ENCODE results near the gene AARS2.
"Not testable (repeated sequence)": the region's sequence is repeated elsewhere in the genome, so short reads cannot be mapped to it uniquely, and the experiment has no call there.

AARS2 gene

GRCh38 chr6:44332585-44332984 is 19.4 kb upstream of the AARS2 start:
- DNase-seq (ENCODE audit: low read depth in 2 of 2, low spot score in 1 of 2): no peak

GRCh38 chr6:44329858-44330257 is 16.7 kb upstream of the AARS2 start:
- no peak for DNase-seq (ENCODE audit: low read depth in 2 of 2, low spot score in 1 of 2)

GRCh38 chr6:44328203-44328602 is 15.1 kb upstream of the AARS2 start:
- not testable (repeated sequence) for DNase-seq (ENCODE audit: low read depth in 2 of 2, low spot score in 1 of 2)

GRCh38 chr6:44327760-44328159 is 14.6 kb upstream of the AARS2 start:
- no peak for DNase-seq (ENCODE audit: low read depth in 2 of 2, low spot score in 1 of 2)

- DNase-seq (ENCODE audit: low read depth in 2 of 2, low spot score in 1 of 2): no peak
These were observed 13.9 kb upstream of the AARS2 start for GRCh38 chr6:44327096-44327495.

GRCh38 chr6:44321210-44321609 is 8.1 kb upstream of the AARS2 start:
- DNase-seq (ENCODE audit: low read depth in 2 of 2, low spot score in 1 of 2): no peak

GRCh38 chr6:44317136-44317631 is 4.0 kb upstream of the AARS2 start:
- DNase-seq (ENCODE audit: low read depth in 2 of 2, low spot score in 1 of 2): not testable (repeated sequence)

- no peak for DNase-seq (ENCODE audit: low read depth in 2 of 2, low spot score in 1 of 2)
These were observed 3.3 kb upstream of the AARS2 start for GRCh38 chr6:44316481-44316880.

GRCh38 chr6:44315951-44316350 is 2.8 kb upstream of the AARS2 start:
- DNase-seq (ENCODE audit: low read depth in 2 of 2, low spot score in 1 of 2): no peak

GRCh38 chr6:44315516-44315915 is 2.4 kb upstream of the AARS2 start:
- no peak for DNase-seq (ENCODE audit: low read depth in 2 of 2, low spot score in 1 of 2)

- DNase-seq (ENCODE audit: low read depth in 2 of 2, low spot score in 1 of 2): not testable (repeated sequence)
These were observed 1.5 kb upstream of the AARS2 start for GRCh38 chr6:44314657-44315056.

- no peak for DNase-seq (ENCODE audit: low read depth in 2 of 2, low spot score in 1 of 2)
These were observed 1.4 kb downstream of the AARS2 start for GRCh38 chr6:44311767-44312166.

GRCh38 chr6:44311304-44311703 is 1.8 kb downstream of the AARS2 start:
- no peak for DNase-seq (ENCODE audit: low read depth in 2 of 2, low spot score in 1 of 2)

- DNase-seq (ENCODE audit: low read depth in 2 of 2, low spot score in 1 of 2): no peak
These were observed 2.9 kb downstream of the AARS2 start for GRCh38 chr6:44310241-44310640.

GRCh38 chr6:44309631-44310030 is 3.5 kb downstream of the AARS2 start:
- DNase-seq (ENCODE audit: low read depth in 2 of 2, low spot score in 1 of 2): no peak

GRCh38 chr6:44309092-44309491 is 4.1 kb downstream of the AARS2 start:
- DNase-seq (ENCODE audit: low read depth in 2 of 2, low spot score in 1 of 2): no peak

- DNase-seq (ENCODE audit: low read depth in 2 of 2, low spot score in 1 of 2): no peak
These were observed 5.9 kb downstream of the AARS2 start for GRCh38 chr6:44307217-44307616.

- DNase-seq (ENCODE audit: low read depth in 2 of 2, low spot score in 1 of 2): no peak
These were observed 6.4 kb downstream of the AARS2 start for GRCh38 chr6:44306710-44307109.

GRCh38 chr6:44305200-44305725 is 7.9 kb downstream of the AARS2 start:
- no peak for DNase-seq (ENCODE audit: low read depth in 2 of 2, low spot score in 1 of 2)

- DNase-seq (ENCODE audit: low read depth in 2 of 2, low spot score in 1 of 2): peak in 1 of 2 donors; percentile 12
These were observed 8.6 kb downstream of the AARS2 start for GRCh38 chr6:44304282-44305199.

- no peak for DNase-seq (ENCODE audit: low read depth in 2 of 2, low spot score in 1 of 2)
These were observed 9.3 kb downstream of the AARS2 start for GRCh38 chr6:44303842-44304241.

GRCh38 chr6:44302856-44303255 is 10.3 kb downstream of the AARS2 start:
- DNase-seq (ENCODE audit: low read depth in 2 of 2, low spot score in 1 of 2): no peak

All from stimulated activated CD8-positive, alpha-beta memory T cell treated with anti-CD3 and anti-CD28 coated beads, Interleukin-4, amount 100 ng/mL, for 1 hour (primary cell).